GM23338 (cell line): ENCODE data around the gene BEST4. TPM values are rescaled to one million over a fixed set of nuclear protein-coding genes. Genes with fewer than 3 reads are reported as not detected.
A peak's percentile ranks its signal among the peaks of the same experiment; 100 is the strongest.

Experiments
- ATAC-seq: fragments of 200-7000 bp; cut with Tn5 transposase; 3 replicates; pipeline ENCODE4 v1.9.1; 2020
- DNase-seq: peaks from one replicate; pipeline ENCODE4 v3.0.0-alpha.2; 2015; ENCODE audit warnings: low spot score
- H2AFZ ChIP-seq: fragments of 200-600 bp; sonication (generic); 2 replicates; pipeline ENCODE4 v1.8.0; 2016; ENCODE audit warnings: antibody characterized with exemption, mild to moderate bottlenecking, moderate library complexity
- H3F3A ChIP-seq: fragments of 200-600 bp; sonication (generic); replicated peaks from 2 replicates; pipeline ENCODE4 v1.8.0; 2017; ENCODE audit warnings: antibody characterized with exemption, mixed run types, low read depth
- H3K27ac ChIP-seq: fragments of 200-600 bp; sonication (generic); 2 replicates; pipeline ENCODE4 v1.6.1; 2016; ENCODE audit warnings: low read depth
- H3K27me3 ChIP-seq: fragments of 200-600 bp; sonication (generic); 2 replicates; pipeline ENCODE4 v1.8.0; 2016; ENCODE audit warnings: mild to moderate bottlenecking, mixed run types, moderate library complexity; ENCODE audit not compliant: insufficient read depth
- H3K36me3 ChIP-seq: fragments of 200-600 bp; sonication (generic); 2 replicates; pipeline ENCODE4 v1.8.0; 2016; ENCODE audit warnings: mild to moderate bottlenecking; ENCODE audit not compliant: insufficient read depth
- H3K4me1 ChIP-seq: fragments of 200-600 bp; sonication (generic); 2 replicates; pipeline ENCODE4 v1.8.0; 2016; ENCODE audit warnings: mild to moderate bottlenecking, moderate library complexity; ENCODE audit not compliant: insufficient read depth
- H3K4me2 ChIP-seq: fragments of 200-600 bp; sonication (generic); 2 replicates; pipeline ENCODE4 v1.7.1; 2017; ENCODE audit warnings: mixed run types
- H3K4me3 ChIP-seq: fragments of 200-600 bp; sonication (generic); 2 replicates; pipeline ENCODE4 v1.6.1; 2016; ENCODE audit warnings: mixed run types
- H3K79me2 ChIP-seq: fragments of 200-600 bp; sonication (generic); replicated peaks from 2 replicates; pipeline ENCODE4 v1.8.0; 2017; ENCODE audit warnings: mild to moderate bottlenecking; ENCODE audit not compliant: insufficient read depth
- H3K9me2 ChIP-seq: fragments of 200-600 bp; sonication (generic); 2 replicates; pipeline ENCODE4 v1.8.0; 2017; ENCODE audit not compliant: insufficient read depth
- H4K20me1 ChIP-seq: fragments of 200-600 bp; sonication (generic); replicated peaks from 2 replicates; pipeline ENCODE4 v1.8.0; 2017; ENCODE audit warnings: mild to moderate bottlenecking; ENCODE audit not compliant: insufficient read depth
- H3K27ac Mint-ChIP-seq: 2 replicates; pipeline ENCODE4 v1.8.0; 2020; ENCODE audit warnings: inconsistent platforms, mild to moderate bottlenecking, moderate library complexity, mixed read lengths
- H3K27me3 Mint-ChIP-seq: 3 replicates; pipeline ENCODE4 v1.8.0; 2022; ENCODE audit warnings: low read depth, mild to moderate bottlenecking, moderate library complexity, mixed read lengths, inconsistent platforms; ENCODE audit not compliant: insufficient read depth, poor library complexity
- H3K36me3 Mint-ChIP-seq: 3 replicates; pipeline ENCODE4 v1.8.0; 2021; ENCODE audit warnings: low read depth, mild to moderate bottlenecking, inconsistent platforms, moderate library complexity, mixed read lengths
- H3K4me1 Mint-ChIP-seq: 3 replicates; pipeline ENCODE4 v1.8.0; 2020; ENCODE audit warnings: mild to moderate bottlenecking, inconsistent platforms, mixed read lengths
- H3K4me3 Mint-ChIP-seq: 3 replicates; pipeline ENCODE4 v1.8.0; 2021; ENCODE audit warnings: moderate library complexity, mild to moderate bottlenecking, inconsistent platforms, mixed read lengths
- H3K9me3 Mint-ChIP-seq: 3 replicates; pipeline ENCODE4 v1.8.0; 2020; ENCODE audit warnings: moderate library complexity, mild to moderate bottlenecking, inconsistent platforms, mixed read lengths
- CREB1 ChIP-seq: fragments of 250-450 bp; sonication (Bioruptor Pico); IDR thresholded peaks from 2 replicates; pipeline ENCODE4 v1.5.0; 2020; ENCODE audit warnings: low read depth, mild to moderate bottlenecking, moderate library complexity
- EZH2 ChIP-seq: fragments of 200-600 bp; sonication (generic); IDR thresholded peaks from one replicate; pipeline ENCODE4 v1.8.0; 2017; ENCODE audit warnings: antibody characterized with exemption, mild to moderate bottlenecking, low read depth; ENCODE audit not compliant: unreplicated experiment
- EZH2phosphoT487 ChIP-seq: fragments of 200-600 bp; sonication (generic); IDR thresholded peaks from one replicate; pipeline ENCODE4 v1.8.1; 2018; ENCODE audit warnings: antibody characterized with exemption; ENCODE audit not compliant: unreplicated experiment
- JUNB ChIP-seq: IDR thresholded peaks from one replicate; pipeline ENCODE4 v1.6.1; 2016; ENCODE audit warnings: antibody characterized with exemption; ENCODE audit not compliant: unreplicated experiment
- NANOG ChIP-seq: IDR thresholded peaks from 2 replicates; pipeline ENCODE4 v1.6.1; 2016; ENCODE audit warnings: antibody characterized with exemption, borderline replicate concordance
- POLR2AphosphoS5 ChIP-seq: IDR thresholded peaks from 2 replicates; pipeline ENCODE4 v1.6.1; 2016; ENCODE audit warnings: antibody characterized with exemption, low read depth
- REST ChIP-seq: IDR thresholded peaks from one replicate; pipeline ENCODE4 v1.6.1; 2018; ENCODE audit warnings: antibody characterized with exemption; ENCODE audit not compliant: unreplicated experiment
- STAT1 ChIP-seq: IDR thresholded peaks from one replicate; pipeline ENCODE4 v1.6.1; 2016; ENCODE audit warnings: antibody characterized with exemption; ENCODE audit not compliant: unreplicated experiment
- ZNF114 ChIP-seq: fragments of 250-450 bp; sonication (Bioruptor Pico); IDR thresholded peaks from 2 replicates; pipeline ENCODE4 v1.5.0; 2020; ENCODE audit warnings: mild to moderate bottlenecking, moderate library complexity
- ZNF331 ChIP-seq: fragments of 250-450 bp; sonication (Bioruptor Pico); IDR thresholded peaks from 2 replicates; pipeline ENCODE4 v1.5.0; 2020; ENCODE audit warnings: low read depth, mild to moderate bottlenecking, moderate library complexity
- polyA plus RNA-seq: library from polyadenylated mRNA; unstranded; fragments of >200 nt; fragmentation: Nextera tagmentation; extraction: Ambion mirVana; gene quantifications from 2 replicates; pipeline ENCODE4 v1.2.1, GENCODE V29; 2016
- total RNA-seq: library from RNA; depleted of rRNA; stranded (reverse); fragments of >200 nt; shearing (Covaris generic); gene quantifications from 2 replicates; pipeline ENCODE4 v1.2.3, GENCODE V29; 2014
- TF ChIP-seq, protein P1 (sequence below): IDR thresholded peaks from 2 replicates; pipeline ENCODE4 v1.6.1; 2016; ENCODE audit warnings: antibody characterized with exemption
- TF ChIP-seq, protein P2 (sequence below): fragments of 250-450 bp; sonication (Bioruptor Pico); IDR thresholded peaks from 2 replicates; pipeline ENCODE4 v1.5.0; 2020; ENCODE audit warnings: mild to moderate bottlenecking, moderate library complexity
- TF ChIP-seq, protein P3 (sequence below), 2 experiments: fragments of 200-600 bp in 1 of 2; sonication (generic) in 1 of 2; conservative IDR thresholded peaks; 2 replicates each; pipeline versions ENCODE4 v1.5.1 to v1.6.1; 2016 to 2017; ENCODE audit warnings: antibody characterized with exemption in 2 of 2, low read depth in 2 of 2, mild to moderate bottlenecking in 2 of 2, moderate library complexity in 1 of 2

The BEST4 gene
- total and polyA plus RNA-seq, 2 experiments from 2014 or later: 0.63 to 1.6 TPM

DNA sequence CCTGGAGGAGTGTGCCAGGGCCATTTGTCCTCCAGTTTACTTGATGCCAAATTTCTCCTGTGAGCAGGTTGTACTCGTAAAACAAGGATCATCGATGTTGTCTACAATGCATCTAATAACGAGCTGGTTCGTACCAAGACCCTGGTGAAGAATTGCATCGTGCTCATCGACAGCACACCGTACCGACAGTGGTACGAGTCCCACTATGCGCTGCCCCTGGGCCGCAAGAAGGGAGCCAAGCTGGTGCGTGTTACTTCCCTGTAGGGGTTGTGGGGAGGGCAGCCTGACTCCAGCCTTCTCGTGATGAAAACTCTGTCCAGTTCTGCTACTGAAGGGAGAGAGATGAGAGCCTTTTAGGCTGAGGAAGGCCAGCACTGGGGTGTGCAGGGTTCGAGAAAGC is 10.4 kb downstream of the BEST4 start (continued):
- TF ChIP-seq POLR2AphosphoS5: 0 out of 2 replicates have a peak, but pooled peaks have one; percentile 8
- no peak for TF ChIP-seq REST

DNA sequence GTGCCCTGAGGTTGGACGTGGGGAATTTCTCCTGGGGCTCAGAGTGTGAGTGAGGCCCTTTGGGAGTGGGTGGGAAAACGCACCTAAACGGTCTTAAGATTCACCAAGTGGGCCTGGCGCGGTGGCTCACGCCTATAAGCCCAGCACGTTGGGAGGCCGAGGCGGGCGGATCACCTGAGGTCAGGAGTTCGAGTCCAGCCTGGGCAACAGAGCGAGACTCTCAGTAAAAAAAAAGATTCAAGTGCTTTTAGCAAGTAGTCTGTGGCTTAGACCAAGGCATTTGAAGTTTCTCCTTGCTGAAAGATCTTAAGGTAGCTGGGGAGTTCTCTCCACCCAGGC is 11.3 kb downstream of the BEST4 start:
- H3K4me3 Mint-ChIP-seq: peak overlapping the region; percentile 87
- H2AFZ ChIP-seq: no peak overlapping the region
- H3K27me3 ChIP-seq: no peaks in the 10 kb centered on the region
- no peaks in the 10 kb centered on the region for H3K9me2 ChIP-seq
- DNase-seq (no peak), ATAC-seq (no peak)
- H3K36me3 ChIP-seq: peaks cover 37% of the 10 kb centered on the region
- peaks cover 43% of the 10 kb centered on the region for H3K79me2 ChIP-seq
- peaks cover 20% of the 10 kb centered on the region for H3K4me1 Mint-ChIP-seq
- peaks cover 35% of the 10 kb centered on the region for H4K20me1 ChIP-seq
- H3K9me3 Mint-ChIP-seq: no peaks in the 10 kb centered on the region; the same call in 2 of the 3 replicates
- peaks cover 25% of the 10 kb centered on the region for H3K27me3 Mint-ChIP-seq
- H3K4me2 ChIP-seq: peak overlapping the region; percentile 100
- peak overlapping the region; percentile 90 for H3K27ac ChIP-seq
- peak overlapping the region; percentile 97 for H3K27ac Mint-ChIP-seq
- peaks cover 61% of the 10 kb centered on the region for H3K36me3 Mint-ChIP-seq
- H3F3A ChIP-seq: peaks cover 65% of the 10 kb centered on the region
- peaks cover 15% of the 10 kb centered on the region for H3K4me1 ChIP-seq
- H3K4me3 ChIP-seq: peak overlapping the region; percentile 99
- TF ChIP-seq, protein P1, sequence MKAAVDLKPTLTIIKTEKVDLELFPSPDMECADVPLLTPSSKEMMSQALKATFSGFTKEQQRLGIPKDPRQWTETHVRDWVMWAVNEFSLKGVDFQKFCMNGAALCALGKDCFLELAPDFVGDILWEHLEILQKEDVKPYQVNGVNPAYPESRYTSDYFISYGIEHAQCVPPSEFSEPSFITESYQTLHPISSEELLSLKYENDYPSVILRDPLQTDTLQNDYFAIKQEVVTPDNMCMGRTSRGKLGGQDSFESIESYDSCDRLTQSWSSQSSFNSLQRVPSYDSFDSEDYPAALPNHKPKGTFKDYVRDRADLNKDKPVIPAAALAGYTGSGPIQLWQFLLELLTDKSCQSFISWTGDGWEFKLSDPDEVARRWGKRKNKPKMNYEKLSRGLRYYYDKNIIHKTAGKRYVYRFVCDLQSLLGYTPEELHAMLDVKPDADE: no peak
- TF ChIP-seq NANOG (no peak), CREB1 (no peak), STAT1 (no peak), JUNB (no peak), EZH2phosphoT487 (no peak), POLR2AphosphoS5 (no peak), EZH2 (no peak), ZNF331 (CRISPR knock-in tag) (no peak), ZNF114 (CRISPR knock-in tag) (no peak)
- TF ChIP-seq, protein P2, sequence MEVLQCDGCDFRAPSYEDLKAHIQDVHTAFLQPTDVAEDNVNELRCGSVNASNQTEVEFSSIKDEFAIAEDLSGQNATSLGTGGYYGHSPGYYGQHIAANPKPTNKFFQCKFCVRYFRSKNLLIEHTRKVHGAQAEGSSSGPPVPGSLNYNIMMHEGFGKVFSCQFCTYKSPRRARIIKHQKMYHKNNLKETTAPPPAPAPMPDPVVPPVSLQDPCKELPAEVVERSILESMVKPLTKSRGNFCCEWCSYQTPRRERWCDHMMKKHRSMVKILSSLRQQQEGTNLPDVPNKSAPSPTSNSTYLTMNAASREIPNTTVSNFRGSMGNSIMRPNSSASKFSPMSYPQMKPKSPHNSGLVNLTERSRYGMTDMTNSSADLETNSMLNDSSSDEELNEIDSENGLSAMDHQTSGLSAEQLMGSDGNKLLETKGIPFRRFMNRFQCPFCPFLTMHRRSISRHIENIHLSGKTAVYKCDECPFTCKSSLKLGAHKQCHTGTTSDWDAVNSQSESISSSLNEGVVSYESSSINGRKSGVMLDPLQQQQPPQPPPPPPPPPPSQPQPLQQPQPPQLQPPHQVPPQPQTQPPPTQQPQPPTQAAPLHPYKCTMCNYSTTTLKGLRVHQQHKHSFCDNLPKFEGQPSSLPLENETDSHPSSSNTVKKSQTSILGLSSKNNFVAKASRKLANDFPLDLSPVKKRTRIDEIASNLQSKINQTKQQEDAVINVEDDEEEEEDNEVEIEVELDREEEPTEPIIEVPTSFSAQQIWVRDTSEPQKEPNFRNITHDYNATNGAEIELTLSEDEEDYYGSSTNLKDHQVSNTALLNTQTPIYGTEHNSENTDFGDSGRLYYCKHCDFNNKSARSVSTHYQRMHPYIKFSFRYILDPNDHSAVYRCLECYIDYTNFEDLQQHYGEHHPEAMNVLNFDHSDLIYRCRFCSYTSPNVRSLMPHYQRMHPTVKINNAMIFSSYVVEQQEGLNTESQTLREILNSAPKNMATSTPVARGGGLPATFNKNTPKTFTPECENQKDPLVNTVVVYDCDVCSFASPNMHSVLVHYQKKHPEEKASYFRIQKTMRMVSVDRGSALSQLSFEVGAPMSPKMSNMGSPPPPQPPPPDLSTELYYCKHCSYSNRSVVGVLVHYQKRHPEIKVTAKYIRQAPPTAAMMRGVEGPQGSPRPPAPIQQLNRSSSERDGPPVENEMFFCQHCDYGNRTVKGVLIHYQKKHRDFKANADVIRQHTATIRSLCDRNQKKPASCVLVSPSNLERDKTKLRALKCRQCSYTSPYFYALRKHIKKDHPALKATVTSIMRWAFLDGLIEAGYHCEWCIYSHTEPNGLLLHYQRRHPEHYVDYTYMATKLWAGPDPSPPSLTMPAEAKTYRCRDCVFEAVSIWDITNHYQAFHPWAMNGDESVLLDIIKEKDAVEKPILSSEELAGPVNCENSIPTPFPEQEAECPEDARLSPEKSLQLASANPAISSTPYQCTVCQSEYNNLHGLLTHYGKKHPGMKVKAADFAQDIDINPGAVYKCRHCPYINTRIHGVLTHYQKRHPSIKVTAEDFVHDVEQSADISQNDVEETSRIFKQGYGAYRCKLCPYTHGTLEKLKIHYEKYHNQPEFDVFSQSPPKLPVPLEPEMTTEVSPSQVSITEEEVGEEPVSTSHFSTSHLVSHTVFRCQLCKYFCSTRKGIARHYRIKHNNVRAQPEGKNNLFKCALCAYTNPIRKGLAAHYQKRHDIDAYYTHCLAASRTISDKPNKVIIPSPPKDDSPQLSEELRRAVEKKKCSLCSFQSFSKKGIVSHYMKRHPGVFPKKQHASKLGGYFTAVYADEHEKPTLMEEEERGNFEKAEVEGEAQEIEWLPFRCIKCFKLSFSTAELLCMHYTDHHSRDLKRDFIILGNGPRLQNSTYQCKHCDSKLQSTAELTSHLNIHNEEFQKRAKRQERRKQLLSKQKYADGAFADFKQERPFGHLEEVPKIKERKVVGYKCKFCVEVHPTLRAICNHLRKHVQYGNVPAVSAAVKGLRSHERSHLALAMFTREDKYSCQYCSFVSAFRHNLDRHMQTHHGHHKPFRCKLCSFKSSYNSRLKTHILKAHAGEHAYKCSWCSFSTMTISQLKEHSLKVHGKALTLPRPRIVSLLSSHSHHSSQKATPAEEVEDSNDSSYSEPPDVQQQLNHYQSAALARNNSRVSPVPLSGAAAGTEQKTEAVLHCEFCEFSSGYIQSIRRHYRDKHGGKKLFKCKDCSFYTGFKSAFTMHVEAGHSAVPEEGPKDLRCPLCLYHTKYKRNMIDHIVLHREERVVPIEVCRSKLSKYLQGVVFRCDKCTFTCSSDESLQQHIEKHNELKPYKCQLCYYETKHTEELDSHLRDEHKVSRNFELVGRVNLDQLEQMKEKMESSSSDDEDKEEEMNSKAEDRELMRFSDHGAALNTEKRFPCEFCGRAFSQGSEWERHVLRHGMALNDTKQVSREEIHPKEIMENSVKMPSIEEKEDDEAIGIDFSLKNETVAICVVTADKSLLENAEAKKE: no peak
- TF ChIP-seq, protein P3, sequence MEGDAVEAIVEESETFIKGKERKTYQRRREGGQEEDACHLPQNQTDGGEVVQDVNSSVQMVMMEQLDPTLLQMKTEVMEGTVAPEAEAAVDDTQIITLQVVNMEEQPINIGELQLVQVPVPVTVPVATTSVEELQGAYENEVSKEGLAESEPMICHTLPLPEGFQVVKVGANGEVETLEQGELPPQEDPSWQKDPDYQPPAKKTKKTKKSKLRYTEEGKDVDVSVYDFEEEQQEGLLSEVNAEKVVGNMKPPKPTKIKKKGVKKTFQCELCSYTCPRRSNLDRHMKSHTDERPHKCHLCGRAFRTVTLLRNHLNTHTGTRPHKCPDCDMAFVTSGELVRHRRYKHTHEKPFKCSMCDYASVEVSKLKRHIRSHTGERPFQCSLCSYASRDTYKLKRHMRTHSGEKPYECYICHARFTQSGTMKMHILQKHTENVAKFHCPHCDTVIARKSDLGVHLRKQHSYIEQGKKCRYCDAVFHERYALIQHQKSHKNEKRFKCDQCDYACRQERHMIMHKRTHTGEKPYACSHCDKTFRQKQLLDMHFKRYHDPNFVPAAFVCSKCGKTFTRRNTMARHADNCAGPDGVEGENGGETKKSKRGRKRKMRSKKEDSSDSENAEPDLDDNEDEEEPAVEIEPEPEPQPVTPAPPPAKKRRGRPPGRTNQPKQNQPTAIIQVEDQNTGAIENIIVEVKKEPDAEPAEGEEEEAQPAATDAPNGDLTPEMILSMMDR (conservative IDR thresholded peaks at IDR 0.05; ENCODE audit: low read depth in 2 of 2): no peak
